ENCODE results near the gene SIVA1. TPM values are rescaled to one million over a fixed set of nuclear protein-coding genes. Genes with fewer than 3 reads are reported as not detected.

The SIVA1 gene
- polyA plus RNA-seq, 3 donors = 102 to 193 (median 156) TPM

DNA sequence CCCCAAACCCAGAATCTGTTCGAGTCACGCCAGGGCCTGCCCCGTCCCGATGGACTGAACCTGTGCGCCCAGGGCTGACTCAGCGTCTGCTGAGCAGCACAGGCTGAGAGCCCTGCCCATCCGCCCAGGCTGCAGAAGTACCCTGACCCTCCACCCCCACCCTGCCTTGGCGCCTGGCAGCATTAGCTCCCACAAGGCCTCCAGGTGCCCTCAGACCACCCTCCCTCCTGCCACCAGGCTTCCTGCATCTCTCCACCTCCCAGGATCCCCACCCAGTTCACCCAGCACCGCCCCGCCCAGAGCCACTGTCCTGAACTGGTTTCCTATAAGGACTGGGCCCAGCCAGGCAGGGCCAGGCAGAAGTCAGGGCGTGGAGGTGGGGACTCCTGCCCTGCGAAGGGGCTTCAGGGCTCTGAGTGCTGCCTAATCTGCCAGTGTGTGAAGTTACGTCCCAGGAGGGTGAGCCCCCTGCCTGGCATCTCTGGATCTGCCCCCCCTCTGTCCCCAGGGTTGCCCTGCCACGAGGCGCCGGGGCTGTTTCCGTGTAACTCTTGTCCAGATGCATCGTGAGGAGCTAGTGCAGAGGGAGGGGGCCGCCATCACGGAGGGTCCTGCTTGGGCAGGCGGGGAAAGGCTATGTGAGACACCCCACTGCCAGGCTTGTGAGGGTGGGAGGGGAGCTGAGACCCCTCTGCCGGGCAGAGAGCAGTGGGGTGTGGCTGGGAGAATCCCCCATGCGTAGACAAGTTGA is 19.8 kb upstream of the SIVA1 start:
- TF ChIP-seq, protein P1, sequence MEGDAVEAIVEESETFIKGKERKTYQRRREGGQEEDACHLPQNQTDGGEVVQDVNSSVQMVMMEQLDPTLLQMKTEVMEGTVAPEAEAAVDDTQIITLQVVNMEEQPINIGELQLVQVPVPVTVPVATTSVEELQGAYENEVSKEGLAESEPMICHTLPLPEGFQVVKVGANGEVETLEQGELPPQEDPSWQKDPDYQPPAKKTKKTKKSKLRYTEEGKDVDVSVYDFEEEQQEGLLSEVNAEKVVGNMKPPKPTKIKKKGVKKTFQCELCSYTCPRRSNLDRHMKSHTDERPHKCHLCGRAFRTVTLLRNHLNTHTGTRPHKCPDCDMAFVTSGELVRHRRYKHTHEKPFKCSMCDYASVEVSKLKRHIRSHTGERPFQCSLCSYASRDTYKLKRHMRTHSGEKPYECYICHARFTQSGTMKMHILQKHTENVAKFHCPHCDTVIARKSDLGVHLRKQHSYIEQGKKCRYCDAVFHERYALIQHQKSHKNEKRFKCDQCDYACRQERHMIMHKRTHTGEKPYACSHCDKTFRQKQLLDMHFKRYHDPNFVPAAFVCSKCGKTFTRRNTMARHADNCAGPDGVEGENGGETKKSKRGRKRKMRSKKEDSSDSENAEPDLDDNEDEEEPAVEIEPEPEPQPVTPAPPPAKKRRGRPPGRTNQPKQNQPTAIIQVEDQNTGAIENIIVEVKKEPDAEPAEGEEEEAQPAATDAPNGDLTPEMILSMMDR (IDR thresholded peaks at IDR 0.05) = no peak
- intact Hi-C loops (cut with micrococcal nuclease) = no loop called here
- Histone ChIP-seq H3K79me2 (ENCODE audit: insufficient read depth, low read length) (no peaks in the 10 kb centered on the region), H3K27ac (ENCODE audit: low read depth in 1 of 2, low read length in 2 of 2) (no peak overlapping the region), H3K36me3 (replicated peaks in 1 of 2; ENCODE audit: control insufficient read depth in 1 of 2, insufficient read depth in 2 of 2, low read length in 2 of 2) (no peaks in the 10 kb centered on the region), H3K9ac (ENCODE audit: insufficient read depth, low read length, poor library complexity, severe bottlenecking) (no peak overlapping the region), H3K4me1 (ENCODE audit: control insufficient read depth in 1 of 2, insufficient read depth in 2 of 2, low read length in 2 of 2) (peaks cover 12 to 13% of the 10 kb centered on the region in 2 donors), H3K9me3 (replicated peaks in 1 of 2; ENCODE audit: control insufficient read depth in 1 of 2, insufficient read depth in 1 of 2, low read length in 2 of 2) (no peaks in the 10 kb centered on the region), H4K20me1 (ENCODE audit: insufficient read depth, low read length) (no peaks in the 10 kb centered on the region), H3K27me3 (ENCODE audit: control insufficient read depth in 2 of 2, insufficient read depth in 2 of 2, low read length in 2 of 2) (no peaks in the 10 kb centered on the region), H3K4me2 (replicated peaks; ENCODE audit: extremely low read depth, low read length, poor library complexity, severe bottlenecking) (no peak overlapping the region), H3K4me3 (replicated peaks in 1 of 3; ENCODE audit: low read depth in 2 of 3, low read length in 3 of 3) (no peak overlapping the region), H2AFZ (ENCODE audit: insufficient read depth, low read depth, low read length, poor library complexity, severe bottlenecking) (no peak overlapping the region)
- Mint-ChIP-seq H3K27ac (no peak overlapping the region), H3K36me3 (no peaks in the 10 kb centered on the region), H3K27me3 (ENCODE audit: low read depth in 3 of 3) (peaks cover 0 to 8% (median 2%) of the 10 kb centered on the region in 3 donors), H3K4me3 (no peak overlapping the region), H3K9me3 (no peaks in the 10 kb centered on the region), H3K4me1 (peaks cover 11% of the 10 kb centered on the region)
- no peak for DNase-seq
- 89% methylated on average over 20 of the region's 23 CpGs for WGBS (ENCODE audit: insufficient coverage)

DNA sequence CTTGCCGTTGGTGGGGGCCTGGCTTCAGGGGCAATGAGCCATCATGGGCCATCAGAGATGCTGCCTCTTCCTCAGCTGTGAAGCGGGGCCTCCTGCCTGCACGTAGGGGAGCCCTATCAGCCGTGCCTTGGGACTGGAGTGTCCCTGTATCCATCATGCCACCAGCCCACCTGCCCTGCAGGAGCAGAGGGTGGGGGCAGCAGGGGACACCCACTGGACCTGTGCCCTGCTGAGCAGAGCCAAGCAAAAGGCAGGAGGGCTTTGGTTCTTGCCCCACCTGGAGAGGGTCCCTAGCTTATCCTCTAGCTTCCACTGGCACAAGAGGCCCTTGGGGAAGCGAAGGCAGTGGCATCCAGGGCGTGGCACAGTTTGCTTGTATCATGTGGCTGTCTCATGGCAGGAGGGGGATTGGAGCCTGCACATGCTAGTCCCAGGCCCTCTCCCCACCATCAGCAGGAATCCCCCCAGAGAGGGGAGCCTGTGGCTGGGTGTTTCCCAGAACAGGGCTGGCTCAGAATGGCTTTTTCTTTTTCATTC is 18.8 kb upstream of the SIVA1 start:
- Histone ChIP-seq H3K9ac (ENCODE audit: insufficient read depth, low read length, poor library complexity, severe bottlenecking) (no peak overlapping the region), H4K20me1 (ENCODE audit: insufficient read depth, low read length) (no peaks in the 10 kb centered on the region), H3K4me3 (replicated peaks in 1 of 3; ENCODE audit: low read depth in 2 of 3, low read length in 3 of 3) (no peak overlapping the region), H3K9me3 (replicated peaks in 1 of 2; ENCODE audit: control insufficient read depth in 1 of 2, insufficient read depth in 1 of 2, low read length in 2 of 2) (no peaks in the 10 kb centered on the region), H3K79me2 (ENCODE audit: insufficient read depth, low read length) (no peaks in the 10 kb centered on the region), H2AFZ (ENCODE audit: insufficient read depth, low read depth, low read length, poor library complexity, severe bottlenecking) (no peak overlapping the region), H3K36me3 (replicated peaks in 1 of 2; ENCODE audit: control insufficient read depth in 1 of 2, insufficient read depth in 2 of 2, low read length in 2 of 2) (no peaks in the 10 kb centered on the region), H3K4me2 (replicated peaks; ENCODE audit: extremely low read depth, low read length, poor library complexity, severe bottlenecking) (no peak overlapping the region), H3K27ac (ENCODE audit: low read depth in 1 of 2, low read length in 2 of 2) (no peak overlapping the region), H3K4me1 (ENCODE audit: control insufficient read depth in 1 of 2, insufficient read depth in 2 of 2, low read length in 2 of 2) (peaks cover 12 to 13% of the 10 kb centered on the region in 2 donors), H3K27me3 (ENCODE audit: control insufficient read depth in 2 of 2, insufficient read depth in 2 of 2, low read length in 2 of 2) (no peaks in the 10 kb centered on the region)
- TF ChIP-seq, protein P1 (IDR thresholded peaks at IDR 0.05) = no peak
- intact Hi-C loops (cut with micrococcal nuclease) = no loop called here
- H3K4me3 Mint-ChIP-seq = no peak overlapping the region
- H3K4me1 Mint-ChIP-seq = peaks cover 11% of the 10 kb centered on the region
- H3K36me3 Mint-ChIP-seq = no peaks in the 10 kb centered on the region
- no peak for DNase-seq
- H3K9me3 Mint-ChIP-seq = no peaks in the 10 kb centered on the region
- H3K27ac Mint-ChIP-seq = no peak overlapping the region
- peaks cover 0 to 5% (median 4%) of the 10 kb centered on the region in 3 donors for H3K27me3 Mint-ChIP-seq (ENCODE audit: low read depth in 3 of 3)
- 91% methylated on average over 4 of the region's 6 CpGs for WGBS (ENCODE audit: insufficient coverage)

Measured in CD14-positive monocyte (primary cell).